T follicular helper cell (primary cell): ENCODE measurements around the gene ZNF418.
"Not testable (repeated sequence)": the region's sequence is repeated elsewhere in the genome, so short reads cannot be mapped to it uniquely, and the experiment has no call there.

Source experiments
- DNase-seq: peaks from one replicate; pipeline ENCODE4 v3.0.0-alpha.2; 2020; ENCODE audit warnings: low read depth

ZNF418 gene

GRCh38 chr19:57888560-57889231, 46.5 kb downstream of the ZNF418 start, which contains the start of gene ZNF814:
Gene ZNF814, minus strand, starts transcription at chr19:57889037. Its CDS starts 235 bp downstream, at chr19:57888802.
- DNase-seq: peak; percentile 72

DNA sequence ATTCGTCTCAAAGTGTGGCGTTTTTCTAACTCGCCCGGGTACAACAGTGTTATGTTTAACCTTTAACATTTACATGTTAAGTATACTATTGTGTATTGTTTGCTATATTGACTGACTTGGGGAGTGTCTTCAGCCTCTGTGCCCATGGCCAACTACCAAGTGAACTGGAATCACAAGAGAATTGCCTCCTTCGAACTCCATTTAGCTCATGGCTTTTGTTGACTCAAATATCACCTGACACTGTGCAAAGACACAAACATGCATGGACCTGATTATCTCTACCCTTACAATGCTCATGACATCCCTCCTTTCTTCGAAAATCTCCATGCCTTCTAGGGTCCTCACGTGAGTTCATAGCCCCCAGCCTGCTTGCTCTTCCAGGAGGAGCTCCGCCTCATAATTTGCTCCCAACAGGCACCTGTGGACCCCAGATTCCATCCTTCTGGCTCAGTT, 47.1 kb downstream of the ZNF418 start:
- DNase-seq: no peak

- no peak for DNase-seq
Observed at GRCh38 chr19:57887195-57887941, 47.8 kb downstream of the ZNF418 start.

GRCh38 chr19:57886046-57886445, 49.2 kb downstream of the ZNF418 start:
- DNase-seq: no peak

DNA sequence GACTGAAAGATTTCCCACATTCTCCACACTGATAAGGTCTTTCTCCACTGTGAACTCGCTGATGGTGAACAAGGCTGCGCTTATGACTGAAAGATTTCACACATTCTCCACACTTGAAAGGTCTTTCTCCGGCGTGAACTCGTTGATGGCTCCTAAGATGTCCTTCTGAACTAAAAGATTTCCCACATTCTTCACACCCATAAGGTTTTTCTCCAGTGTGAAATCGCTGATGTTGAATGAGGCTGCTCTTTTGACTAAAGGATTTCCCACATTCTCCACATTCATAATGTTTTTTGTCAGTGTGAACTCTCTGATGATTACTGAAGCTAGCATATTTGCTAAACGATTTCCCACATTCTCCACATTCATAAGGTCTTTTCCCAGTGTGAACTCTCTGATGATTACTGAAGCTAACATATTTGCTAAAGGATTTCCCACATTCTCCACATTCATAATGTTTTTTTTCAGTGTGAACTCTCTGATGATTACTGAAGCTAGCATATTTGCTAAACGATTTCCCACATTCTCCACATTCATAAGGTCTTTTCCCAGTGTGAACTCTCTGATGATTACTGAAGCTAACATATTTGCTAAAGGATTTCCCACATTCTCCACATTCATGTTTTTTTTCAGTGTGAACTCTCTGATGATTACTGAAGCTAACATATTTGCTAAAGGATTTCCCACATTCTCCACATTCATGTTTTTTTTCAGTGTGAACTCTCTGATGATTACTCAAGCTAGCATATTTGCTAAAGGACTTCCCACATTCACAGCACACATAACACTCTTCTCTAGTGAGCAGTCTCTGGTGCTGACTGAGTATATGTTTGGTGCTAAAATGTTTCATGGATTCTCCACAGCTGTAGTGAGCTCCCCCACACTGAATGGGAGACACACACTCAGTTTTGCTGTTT, 61.1 kb downstream of the ZNF418 start:
- DNase-seq: not testable (repeated sequence)

DNA sequence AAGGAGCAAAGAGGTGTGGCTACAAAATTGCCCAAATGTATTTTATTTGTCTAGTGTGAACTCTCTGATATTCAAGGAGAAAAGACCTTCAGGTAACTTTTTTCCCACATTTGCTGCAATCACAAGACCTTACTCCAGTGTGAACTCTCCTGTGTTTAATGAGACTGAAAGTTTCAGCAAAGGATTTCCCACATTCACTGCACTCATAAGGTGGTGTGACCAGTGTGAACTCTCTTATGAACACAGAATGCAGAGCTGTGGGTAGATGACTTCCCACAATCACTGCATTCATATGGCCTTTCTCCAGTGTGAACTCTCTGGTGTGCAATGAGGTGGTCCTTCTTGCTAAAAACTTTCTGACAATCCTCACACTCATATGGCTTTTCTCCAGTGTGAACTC, 62.8 kb downstream of the ZNF418 start:
- no peak for DNase-seq
